Ureter (tissue), 1 donor: ENCODE measurements around the gene ARHGEF28. TPM values are rescaled to one million over a fixed set of nuclear protein-coding genes. Genes with fewer than 3 reads are reported as not detected.
A peak's percentile ranks its signal among the peaks of the same experiment; 100 is the strongest.

ENCODE experiments used
- DNase-seq: peaks from one replicate; pipeline ENCODE4 v3.0.0-alpha.2; 2020; ENCODE audit warnings: low spot score
- total RNA-seq: library from RNA; stranded (reverse); gene quantifications from one replicate; pipeline ENCODE4 v1.2.4, GENCODE V29; 2023
- donor health status: DM: yes; HTN: yes; CAD: no.

The ARHGEF28 gene, protein sequence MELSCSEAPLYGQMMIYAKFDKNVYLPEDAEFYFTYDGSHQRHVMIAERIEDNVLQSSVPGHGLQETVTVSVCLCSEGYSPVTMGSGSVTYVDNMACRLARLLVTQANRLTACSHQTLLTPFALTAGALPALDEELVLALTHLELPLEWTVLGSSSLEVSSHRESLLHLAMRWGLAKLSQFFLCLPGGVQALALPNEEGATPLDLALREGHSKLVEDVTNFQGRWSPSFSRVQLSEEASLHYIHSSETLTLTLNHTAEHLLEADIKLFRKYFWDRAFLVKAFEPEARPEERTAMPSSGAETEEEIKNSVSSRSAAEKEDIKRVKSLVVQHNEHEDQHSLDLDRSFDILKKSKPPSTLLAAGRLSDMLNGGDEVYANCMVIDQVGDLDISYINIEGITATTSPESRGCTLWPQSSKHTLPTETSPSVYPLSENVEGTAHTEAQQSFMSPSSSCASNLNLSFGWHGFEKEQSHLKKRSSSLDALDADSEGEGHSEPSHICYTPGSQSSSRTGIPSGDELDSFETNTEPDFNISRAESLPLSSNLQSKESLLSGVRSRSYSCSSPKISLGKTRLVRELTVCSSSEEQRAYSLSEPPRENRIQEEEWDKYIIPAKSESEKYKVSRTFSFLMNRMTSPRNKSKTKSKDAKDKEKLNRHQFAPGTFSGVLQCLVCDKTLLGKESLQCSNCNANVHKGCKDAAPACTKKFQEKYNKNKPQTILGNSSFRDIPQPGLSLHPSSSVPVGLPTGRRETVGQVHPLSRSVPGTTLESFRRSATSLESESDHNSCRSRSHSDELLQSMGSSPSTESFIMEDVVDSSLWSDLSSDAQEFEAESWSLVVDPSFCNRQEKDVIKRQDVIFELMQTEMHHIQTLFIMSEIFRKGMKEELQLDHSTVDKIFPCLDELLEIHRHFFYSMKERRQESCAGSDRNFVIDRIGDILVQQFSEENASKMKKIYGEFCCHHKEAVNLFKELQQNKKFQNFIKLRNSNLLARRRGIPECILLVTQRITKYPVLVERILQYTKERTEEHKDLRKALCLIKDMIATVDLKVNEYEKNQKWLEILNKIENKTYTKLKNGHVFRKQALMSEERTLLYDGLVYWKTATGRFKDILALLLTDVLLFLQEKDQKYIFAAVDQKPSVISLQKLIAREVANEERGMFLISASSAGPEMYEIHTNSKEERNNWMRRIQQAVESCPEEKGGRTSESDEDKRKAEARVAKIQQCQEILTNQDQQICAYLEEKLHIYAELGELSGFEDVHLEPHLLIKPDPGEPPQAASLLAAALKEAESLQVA (N-terminal part only)
- 34.5 TPM for total RNA-seq

GRCh38 chr5:73625944-73626811, at the start of gene ARHGEF28:
Gene ARHGEF28 (plus strand): TSS chr5:73626196. CDS start chr5:73684852, 58,656 bp downstream.
- DNase-seq, result peak; percentile 69

GRCh38 chr5:73582285-73583145, 43.5 kb upstream of the ARHGEF28 start:
- no peak for DNase-seq

DNA sequence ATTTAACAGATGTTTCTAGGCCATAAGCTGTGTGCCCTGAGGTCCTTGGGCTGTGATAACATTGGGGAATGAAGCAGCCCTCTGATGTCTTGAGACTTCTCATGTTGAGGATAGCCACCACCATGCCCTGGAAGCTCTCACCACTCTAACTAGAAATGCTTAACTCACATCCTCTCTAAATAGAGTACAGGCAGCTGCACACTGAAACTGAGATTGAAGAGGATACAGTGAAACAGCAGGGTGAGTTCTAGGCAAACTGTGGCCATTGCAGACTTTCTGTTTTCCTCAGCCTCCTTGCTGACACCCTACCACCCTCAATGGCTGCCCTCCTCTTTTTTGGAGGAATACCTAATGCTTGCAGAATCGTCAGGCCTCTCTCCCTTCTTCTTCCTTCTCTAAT, 38.1 kb upstream of the ARHGEF28 start:
- DNase-seq, result no peak

GRCh38 chr5:73591102-73591695, 34.8 kb upstream of the ARHGEF28 start:
- peak; percentile 73 for DNase-seq

GRCh38 chr5:73591698-73592501, 34.1 kb upstream of the ARHGEF28 start:
- no peak for DNase-seq

DNA sequence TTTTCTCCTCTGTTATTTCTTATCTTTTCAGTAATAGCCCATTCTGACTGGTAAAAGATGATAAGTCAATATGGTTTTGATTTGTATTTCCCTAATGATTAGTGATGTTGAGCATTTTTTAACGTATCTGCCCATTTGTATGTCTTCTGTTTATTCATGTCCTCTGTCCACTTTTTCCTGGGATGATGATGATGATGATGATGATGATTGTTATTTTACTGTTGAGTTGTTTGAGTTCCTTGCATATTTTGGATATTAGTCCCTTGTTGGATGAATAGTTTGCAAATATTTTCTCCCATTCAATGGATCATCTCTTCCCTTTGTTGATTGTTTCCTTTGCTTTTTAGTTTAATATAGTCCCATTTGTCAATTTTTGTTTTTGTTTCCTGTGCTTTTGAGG, 33.4 kb upstream of the ARHGEF28 start:
- no peak for DNase-seq

GRCh38 chr5:73596705-73597328, 29.2 kb upstream of the ARHGEF28 start:
- no peak for DNase-seq

DNA sequence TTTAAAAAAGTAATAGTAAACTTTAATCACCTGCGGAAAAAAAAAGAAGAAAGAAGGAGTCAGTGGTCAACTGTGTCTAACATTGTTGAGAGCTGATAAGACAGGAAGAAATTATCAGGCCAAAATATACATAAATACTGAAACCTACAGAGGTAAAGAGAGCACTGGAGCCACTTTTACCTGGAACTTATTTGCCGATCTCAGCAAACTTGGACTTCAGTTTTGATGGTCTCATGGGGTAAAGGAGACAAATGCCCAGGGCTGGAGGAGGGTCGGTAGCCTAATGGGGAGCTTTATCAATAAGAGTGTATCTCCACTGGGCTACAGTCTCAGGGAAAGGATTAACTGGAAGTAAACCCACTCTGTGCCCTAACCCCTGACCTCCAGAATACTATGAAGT, 26.6 kb upstream of the ARHGEF28 start:
- DNase-seq, result no peak

- no peak for DNase-seq
Measured at GRCh38 chr5:73603998-73604397, 22.0 kb upstream of the ARHGEF28 start.

DNA sequence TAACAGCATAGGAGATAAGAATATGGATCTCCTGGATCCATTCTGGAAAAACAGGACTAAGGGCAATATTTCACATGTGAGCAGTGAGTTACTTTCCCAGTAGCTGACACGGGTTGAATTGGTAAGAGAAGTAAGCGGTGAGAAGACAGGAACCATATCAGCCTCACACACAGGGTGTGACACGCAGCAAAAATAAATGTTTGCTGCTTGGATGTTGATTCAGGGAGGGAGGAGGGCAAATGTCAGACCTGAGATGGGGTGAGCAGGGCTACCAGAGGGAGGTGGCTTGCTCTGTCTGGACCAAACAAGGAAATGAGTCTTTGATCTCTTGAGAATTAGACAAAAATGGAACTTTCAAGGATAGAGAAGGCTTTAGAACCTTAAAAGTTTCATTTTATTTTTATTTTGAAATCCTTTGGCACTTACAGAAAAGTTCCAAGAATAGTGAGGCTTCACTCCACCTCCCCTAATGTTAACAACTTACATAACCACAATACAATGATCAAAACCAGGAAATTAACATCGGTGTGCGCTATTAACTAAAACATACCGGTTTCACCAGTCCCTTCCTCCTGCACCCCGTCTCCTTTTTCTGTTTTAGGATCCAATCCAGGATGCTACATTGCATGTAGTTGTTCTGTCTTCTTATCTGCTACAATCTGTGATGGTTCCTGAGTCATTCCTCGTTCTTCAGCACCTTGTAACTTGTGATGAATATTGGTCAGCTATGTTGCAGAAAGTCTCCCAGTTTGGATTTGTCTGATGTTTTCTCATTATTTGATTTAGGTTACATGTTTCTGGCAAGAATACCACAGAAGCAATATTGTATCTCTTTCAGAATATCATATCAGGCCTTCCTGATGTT, 20.5 kb upstream of the ARHGEF28 start:
- DNase-seq, result peak; percentile 51

- DNase-seq, result no peak
Measured at GRCh38 chr5:73606206-73606753, 19.7 kb upstream of the ARHGEF28 start.

DNA sequence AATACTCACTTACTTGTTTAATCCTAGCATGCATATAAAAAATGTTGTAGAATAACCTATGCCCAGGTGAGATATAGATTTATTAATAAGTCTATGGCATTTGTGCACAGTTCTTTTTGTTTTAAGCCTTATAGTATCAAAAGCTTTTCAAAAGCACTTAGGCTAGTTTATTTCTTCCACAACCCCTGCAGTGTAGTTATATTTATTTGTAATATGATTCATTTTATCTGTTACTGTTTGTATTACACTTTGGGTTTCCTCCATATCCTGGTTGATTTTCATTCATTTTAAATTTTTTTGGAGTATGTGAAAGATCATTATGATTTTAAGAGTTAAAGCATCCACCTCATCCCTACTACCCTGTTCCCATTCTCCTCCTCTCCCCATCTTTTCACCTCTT, 18.8 kb upstream of the ARHGEF28 start:
- no peak for DNase-seq

DNA sequence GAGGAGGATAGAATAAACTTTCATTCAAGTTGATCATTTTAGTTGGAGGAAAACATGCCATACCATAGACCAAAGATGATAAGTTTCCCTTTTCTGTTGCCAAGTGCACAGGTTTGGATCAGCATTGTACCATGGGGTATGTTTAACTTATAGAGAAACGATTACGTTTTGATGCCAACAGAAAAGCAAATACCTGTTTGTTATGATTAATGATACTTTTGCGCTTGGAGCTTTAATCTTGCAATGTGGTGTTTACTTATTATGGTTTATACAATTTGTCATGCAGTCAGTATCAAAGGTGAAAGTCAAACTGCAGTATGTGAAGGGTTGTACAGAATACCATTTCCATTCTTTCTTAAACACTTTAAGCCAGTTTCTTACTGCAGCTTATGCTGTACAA, 13.2 kb upstream of the ARHGEF28 start:
- DNase-seq, result no peak

GRCh38 chr5:73615085-73615484, 10.9 kb upstream of the ARHGEF28 start:
- no peak for DNase-seq

GRCh38 chr5:73615947-73616346, 10.0 kb upstream of the ARHGEF28 start:
- DNase-seq, result no peak

- DNase-seq, result no peak
Measured at GRCh38 chr5:73617510-73618279, 8.3 kb upstream of the ARHGEF28 start.
